Adrenal gland (tissue), 5 donors: ENCODE results near the gene NIPBL.

Source experiments
- CTCF ChIP-seq, 6 experiments: fragments of 450-650 bp in 4 of 6; fragments of 200-600 bp in 2 of 6; sonication (generic) in 1 of 6; IDR thresholded peaks; 1 replicate in 5 of 6; 2 replicates in 1 of 6; pipeline versions ENCODE4 v1.5.1 to v1.8.0; 2016 to 2021; ENCODE audit warnings: antibody characterized with exemption in 6 of 6, mild to moderate bottlenecking in 2 of 6, moderate library complexity in 1 of 6
- POLR2A ChIP-seq, 2 donors: fragments of 450-650 bp; IDR thresholded peaks; one replicate each; pipeline ENCODE4 v1.6.1; 2017; ENCODE audit warnings: antibody characterized with exemption in 2 of 2, mild to moderate bottlenecking in 2 of 2, moderate library complexity in 1 of 2
- donor health status: DM: no; HTN: no; CAD: no.

DNA sequence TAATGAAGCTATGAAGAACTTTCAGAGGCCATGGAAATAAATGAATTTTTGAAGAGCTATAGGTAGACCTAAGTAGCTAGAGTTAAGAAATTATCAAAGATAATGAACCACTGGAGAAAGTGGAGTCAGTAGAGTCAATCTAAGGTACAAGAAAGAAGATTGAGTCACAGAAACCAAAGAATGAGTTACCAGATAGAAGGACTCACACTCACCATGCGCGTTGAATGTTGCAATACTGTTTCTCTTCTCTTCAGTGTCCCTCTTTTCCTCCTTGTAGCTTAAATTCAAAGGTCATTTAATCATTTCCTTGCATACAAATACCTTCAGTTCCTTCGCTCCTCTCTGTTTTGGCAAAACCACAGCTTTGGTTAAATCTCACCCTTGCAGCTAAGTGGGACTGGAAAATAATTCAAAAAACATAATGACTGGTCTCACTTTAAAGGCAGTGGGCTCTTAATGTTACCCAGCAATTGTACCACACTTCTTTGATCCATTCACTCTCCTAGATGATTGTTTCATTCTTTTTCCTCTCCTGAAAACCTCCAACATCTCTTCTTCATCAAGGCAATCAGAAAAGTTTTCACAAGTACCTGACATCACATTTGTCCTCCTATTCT lies 58.3 kb downstream of the NIPBL start:
- TF ChIP-seq CTCF (IDR thresholded peaks at IDR 0.05) (no peak), POLR2A (IDR thresholded peaks at IDR 0.05) (no peak)
